ENCODE measurements around the gene EXOSC10. TPM values are rescaled to one million over a fixed set of nuclear protein-coding genes. Genes with fewer than 3 reads are reported as not detected.

The EXOSC10 gene
- total and polyA plus RNA-seq, 2 experiments from 2014 or later: 55.5 to 72.9 TPM

GRCh38 chr1:11062965-11063401 is 36.7 kb downstream of the EXOSC10 start:
- H2AFZ ChIP-seq: no peak overlapping the region
- peaks cover 23% of the 10 kb centered on the region for H3K79me2 ChIP-seq (replicated peaks; ENCODE audit: insufficient read depth)
- no peak overlapping the region for H3K27ac ChIP-seq (ENCODE audit: low read depth)
- H3K36me3 ChIP-seq (ENCODE audit: insufficient read depth): peaks cover 21% of the 10 kb centered on the region; the same call in 1 of the 2 replicates
- H3F3A ChIP-seq (replicated peaks; ENCODE audit: low read depth): peaks cover 40% of the 10 kb centered on the region
- peaks cover 6% of the 10 kb centered on the region; the same call in 1 of the 2 replicates for H3K4me1 ChIP-seq (ENCODE audit: insufficient read depth)
- H3K9me3 Mint-ChIP-seq: no peaks in the 10 kb centered on the region
- H3K27me3 ChIP-seq (ENCODE audit: insufficient read depth): no peaks in the 10 kb centered on the region
- peaks cover 6% of the 10 kb centered on the region for H3K27me3 Mint-ChIP-seq (ENCODE audit: insufficient read depth, low read depth, poor library complexity)
- no peak overlapping the region for H3K4me2 ChIP-seq
- ATAC-seq (no peak), DNase-seq (ENCODE audit: low spot score) (no peak)
- H3K4me1 Mint-ChIP-seq: peaks cover 11% of the 10 kb centered on the region
- no peak for TF ChIP-seq POLR2AphosphoS5 (IDR thresholded peaks at IDR 0.05; ENCODE audit: low read depth)
- TF ChIP-seq ZNF331 (CRISPR knock-in tag; IDR thresholded peaks at IDR 0.05; ENCODE audit: low read depth): no peak
- TF ChIP-seq JUNB (IDR thresholded peaks at IDR 0.05; ENCODE audit: unreplicated experiment): no peak
- TF ChIP-seq, protein P1, sequence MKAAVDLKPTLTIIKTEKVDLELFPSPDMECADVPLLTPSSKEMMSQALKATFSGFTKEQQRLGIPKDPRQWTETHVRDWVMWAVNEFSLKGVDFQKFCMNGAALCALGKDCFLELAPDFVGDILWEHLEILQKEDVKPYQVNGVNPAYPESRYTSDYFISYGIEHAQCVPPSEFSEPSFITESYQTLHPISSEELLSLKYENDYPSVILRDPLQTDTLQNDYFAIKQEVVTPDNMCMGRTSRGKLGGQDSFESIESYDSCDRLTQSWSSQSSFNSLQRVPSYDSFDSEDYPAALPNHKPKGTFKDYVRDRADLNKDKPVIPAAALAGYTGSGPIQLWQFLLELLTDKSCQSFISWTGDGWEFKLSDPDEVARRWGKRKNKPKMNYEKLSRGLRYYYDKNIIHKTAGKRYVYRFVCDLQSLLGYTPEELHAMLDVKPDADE (IDR thresholded peaks at IDR 0.05): no peak
- no peak for TF ChIP-seq EZH2 (IDR thresholded peaks at IDR 0.05; ENCODE audit: low read depth, unreplicated experiment)
- TF ChIP-seq REST (IDR thresholded peaks at IDR 0.05; ENCODE audit: unreplicated experiment): no peak
- TF ChIP-seq NANOG (IDR thresholded peaks at IDR 0.05; ENCODE audit: borderline replicate concordance): no peak
- TF ChIP-seq STAT1 (IDR thresholded peaks at IDR 0.05; ENCODE audit: unreplicated experiment): no peak
- TF ChIP-seq, protein P2, sequence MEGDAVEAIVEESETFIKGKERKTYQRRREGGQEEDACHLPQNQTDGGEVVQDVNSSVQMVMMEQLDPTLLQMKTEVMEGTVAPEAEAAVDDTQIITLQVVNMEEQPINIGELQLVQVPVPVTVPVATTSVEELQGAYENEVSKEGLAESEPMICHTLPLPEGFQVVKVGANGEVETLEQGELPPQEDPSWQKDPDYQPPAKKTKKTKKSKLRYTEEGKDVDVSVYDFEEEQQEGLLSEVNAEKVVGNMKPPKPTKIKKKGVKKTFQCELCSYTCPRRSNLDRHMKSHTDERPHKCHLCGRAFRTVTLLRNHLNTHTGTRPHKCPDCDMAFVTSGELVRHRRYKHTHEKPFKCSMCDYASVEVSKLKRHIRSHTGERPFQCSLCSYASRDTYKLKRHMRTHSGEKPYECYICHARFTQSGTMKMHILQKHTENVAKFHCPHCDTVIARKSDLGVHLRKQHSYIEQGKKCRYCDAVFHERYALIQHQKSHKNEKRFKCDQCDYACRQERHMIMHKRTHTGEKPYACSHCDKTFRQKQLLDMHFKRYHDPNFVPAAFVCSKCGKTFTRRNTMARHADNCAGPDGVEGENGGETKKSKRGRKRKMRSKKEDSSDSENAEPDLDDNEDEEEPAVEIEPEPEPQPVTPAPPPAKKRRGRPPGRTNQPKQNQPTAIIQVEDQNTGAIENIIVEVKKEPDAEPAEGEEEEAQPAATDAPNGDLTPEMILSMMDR (conservative IDR thresholded peaks at IDR 0.05; ENCODE audit: low read depth in 2 of 2): no peak
- TF ChIP-seq ZNF462 (CRISPR knock-in tag; IDR thresholded peaks at IDR 0.05): no peak
- no peak for TF ChIP-seq CREB1 (CRISPR knock-in tag; IDR thresholded peaks at IDR 0.05; ENCODE audit: low read depth)
- TF ChIP-seq ZNF114 (CRISPR knock-in tag; IDR thresholded peaks at IDR 0.05): no peak
- no peak for TF ChIP-seq EZH2phosphoT487 (IDR thresholded peaks at IDR 0.05; ENCODE audit: unreplicated experiment)
- H4K20me1 ChIP-seq (replicated peaks; ENCODE audit: insufficient read depth): peaks cover 4% of the 10 kb centered on the region; the same call in 1 of the 2 replicates
- H3K4me3 Mint-ChIP-seq: no peak overlapping the region
- no peak overlapping the region for H3K4me3 ChIP-seq
- H3K27ac Mint-ChIP-seq: no peak overlapping the region
- H3K36me3 Mint-ChIP-seq (ENCODE audit: low read depth): peaks cover 56% of the 10 kb centered on the region
- no peaks in the 10 kb centered on the region for H3K9me2 ChIP-seq (ENCODE audit: insufficient read depth)
